ENCODE results near the gene PLK2.

The PLK2 gene

DNA sequence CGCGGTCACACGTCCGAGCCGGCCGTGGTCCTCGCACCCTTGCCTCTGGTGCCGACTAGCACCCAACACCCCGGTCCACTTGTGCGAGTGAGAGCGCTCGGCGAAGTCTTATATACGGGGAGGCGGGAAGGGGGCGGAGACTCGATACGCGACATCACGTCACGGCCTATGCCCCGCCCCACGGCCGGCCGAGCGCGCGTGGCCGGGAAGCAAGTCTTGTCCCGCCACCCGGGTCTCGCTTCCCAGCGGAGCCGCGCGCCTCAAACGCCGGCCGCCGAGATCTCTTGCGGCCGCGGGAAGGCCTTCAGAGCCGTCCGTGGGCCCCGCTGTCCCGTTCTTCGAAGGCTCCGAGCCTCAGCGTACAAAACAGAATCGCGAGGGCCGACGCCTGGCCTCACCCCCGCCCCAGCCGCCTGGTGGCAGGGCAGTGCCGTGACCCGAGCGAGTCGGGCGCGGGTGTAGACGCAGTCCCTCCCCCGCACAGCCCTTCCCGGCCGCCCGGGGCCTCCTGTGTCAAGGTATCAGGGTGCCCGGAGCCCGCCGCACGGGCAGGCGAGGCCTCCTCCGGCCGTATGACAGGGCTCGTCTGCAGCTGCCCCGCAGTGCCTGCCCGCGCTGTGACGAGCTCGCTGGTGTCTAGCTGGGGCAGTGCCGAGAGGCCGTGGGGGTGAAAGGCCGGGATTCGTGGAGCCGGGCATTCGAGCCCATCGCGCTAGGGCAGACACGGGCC is at the start of gene PLK2:
PLK2 (minus strand) TSS at position 85 of the 730 bp plus-strand sequence. CDS start 127 bp downstream, outside the sequence.
- TF ChIP-seq, protein P1, sequence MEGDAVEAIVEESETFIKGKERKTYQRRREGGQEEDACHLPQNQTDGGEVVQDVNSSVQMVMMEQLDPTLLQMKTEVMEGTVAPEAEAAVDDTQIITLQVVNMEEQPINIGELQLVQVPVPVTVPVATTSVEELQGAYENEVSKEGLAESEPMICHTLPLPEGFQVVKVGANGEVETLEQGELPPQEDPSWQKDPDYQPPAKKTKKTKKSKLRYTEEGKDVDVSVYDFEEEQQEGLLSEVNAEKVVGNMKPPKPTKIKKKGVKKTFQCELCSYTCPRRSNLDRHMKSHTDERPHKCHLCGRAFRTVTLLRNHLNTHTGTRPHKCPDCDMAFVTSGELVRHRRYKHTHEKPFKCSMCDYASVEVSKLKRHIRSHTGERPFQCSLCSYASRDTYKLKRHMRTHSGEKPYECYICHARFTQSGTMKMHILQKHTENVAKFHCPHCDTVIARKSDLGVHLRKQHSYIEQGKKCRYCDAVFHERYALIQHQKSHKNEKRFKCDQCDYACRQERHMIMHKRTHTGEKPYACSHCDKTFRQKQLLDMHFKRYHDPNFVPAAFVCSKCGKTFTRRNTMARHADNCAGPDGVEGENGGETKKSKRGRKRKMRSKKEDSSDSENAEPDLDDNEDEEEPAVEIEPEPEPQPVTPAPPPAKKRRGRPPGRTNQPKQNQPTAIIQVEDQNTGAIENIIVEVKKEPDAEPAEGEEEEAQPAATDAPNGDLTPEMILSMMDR (IDR thresholded peaks at IDR 0.05; ENCODE audit: borderline replicate concordance, insufficient read depth, low read depth, low read length), result peak; percentile 42
- H3K4me3 ChIP-seq (ENCODE audit: low read depth, low read length), result peak within 1 kb of the TSS; percentile 45

DNA sequence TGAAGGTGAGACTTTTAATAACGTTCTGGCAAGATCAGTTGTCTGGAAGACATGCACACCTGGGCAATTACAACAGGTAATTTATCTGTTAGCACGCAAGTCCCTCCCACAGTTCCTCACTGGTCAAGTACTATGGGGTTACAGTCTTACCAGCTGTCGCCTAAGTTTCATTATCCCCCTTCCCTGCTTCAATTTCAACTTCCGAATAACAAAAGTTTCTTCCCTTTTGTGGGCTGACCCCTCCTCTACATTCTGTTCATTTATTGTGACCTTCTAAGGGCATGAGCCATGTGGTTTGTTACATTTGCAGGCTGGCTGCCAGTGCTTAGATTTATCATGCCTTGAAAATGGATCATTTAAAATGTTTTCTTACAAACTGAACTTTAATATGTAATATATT is 47.8 kb upstream of the PLK2 start:
- H3K4me3 ChIP-seq (ENCODE audit: low read depth, low read length), result no peak overlapping the region
- TF ChIP-seq, protein P1 (IDR thresholded peaks at IDR 0.05; ENCODE audit: borderline replicate concordance, insufficient read depth, low read depth, low read length), result no peak

DNA sequence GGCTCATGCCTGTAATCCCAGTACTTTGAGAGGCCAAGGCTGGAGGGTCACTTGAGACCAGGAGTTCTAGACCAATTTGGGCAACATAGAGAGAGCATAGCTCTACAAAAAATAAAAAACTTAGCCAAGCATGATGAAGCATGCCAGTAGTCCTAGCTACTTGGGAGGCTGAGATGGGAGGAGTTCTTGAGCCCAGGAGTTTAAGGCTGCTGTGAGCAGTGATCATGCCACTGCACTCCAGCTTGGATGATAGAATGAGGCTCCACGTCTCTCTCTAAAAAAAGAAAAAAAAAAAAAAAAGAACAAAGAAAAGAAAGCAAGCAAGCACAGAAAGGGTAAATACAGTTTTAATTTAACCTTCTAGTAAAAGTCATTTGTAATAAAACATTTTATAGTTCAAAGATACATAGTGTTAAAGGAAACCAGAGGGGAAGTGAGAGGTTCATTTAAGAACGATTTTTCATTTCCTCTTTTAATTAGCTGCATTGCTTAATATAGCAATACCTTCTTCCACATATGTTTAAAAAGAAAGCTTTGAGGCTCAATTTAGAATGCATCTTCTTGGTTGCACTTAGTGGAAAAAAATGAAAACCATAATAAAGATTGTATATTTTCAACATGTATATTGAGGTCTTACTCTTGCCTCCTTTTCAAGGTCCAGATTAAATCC is 46.2 kb upstream of the PLK2 start:
- TF ChIP-seq, protein P1 (IDR thresholded peaks at IDR 0.05; ENCODE audit: borderline replicate concordance, insufficient read depth, low read depth, low read length), result no peak
- H3K4me3 ChIP-seq (ENCODE audit: low read depth, low read length), result no peak overlapping the region

DNA sequence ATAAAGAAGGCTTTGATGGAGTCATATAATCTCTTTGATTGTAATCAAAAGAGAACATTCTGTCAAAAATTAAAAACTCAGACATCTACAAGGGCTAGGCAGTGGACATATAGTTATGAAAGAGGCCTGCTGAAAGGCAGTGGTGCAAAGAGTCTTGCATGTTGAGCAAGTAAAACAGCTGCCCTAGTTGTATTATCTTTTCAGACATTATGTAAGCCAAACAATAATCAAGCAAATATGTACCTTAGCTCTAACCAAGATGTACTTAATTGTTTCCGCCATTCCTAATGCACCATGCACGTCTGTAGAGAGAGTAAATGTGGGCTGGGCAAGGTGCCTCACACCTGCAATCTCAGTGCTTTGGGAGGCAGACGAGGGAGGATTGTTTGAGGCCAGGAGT is 45.6 kb upstream of the PLK2 start:
- TF ChIP-seq, protein P1 (IDR thresholded peaks at IDR 0.05; ENCODE audit: borderline replicate concordance, insufficient read depth, low read depth, low read length), result no peak

DNA sequence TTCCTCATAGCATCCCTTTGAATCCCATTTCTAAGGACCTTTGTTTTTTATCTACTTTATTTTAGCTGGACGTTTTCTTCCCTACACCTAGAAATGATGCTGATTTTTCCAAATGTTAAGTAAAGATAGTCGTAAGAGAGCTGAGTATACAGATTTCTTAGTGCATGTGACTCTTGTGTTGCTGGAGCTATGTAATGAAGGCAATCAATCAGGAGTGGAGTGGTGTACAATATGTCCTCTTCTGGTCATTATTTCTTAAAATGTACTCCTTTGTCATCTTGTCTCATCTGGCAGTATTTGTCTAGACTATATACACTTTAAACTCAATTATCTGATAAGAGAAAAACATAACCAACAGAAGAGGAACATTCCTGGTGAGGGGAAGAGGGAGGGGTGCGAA is 44.9 kb upstream of the PLK2 start:
- TF ChIP-seq, protein P1 (IDR thresholded peaks at IDR 0.05; ENCODE audit: borderline replicate concordance, insufficient read depth, low read depth, low read length), result no peak
- no peak overlapping the region for H3K4me3 ChIP-seq (ENCODE audit: low read depth, low read length)

More for the DNA sequence above, 45.6 kb upstream of the PLK2 start:
- H3K4me3 ChIP-seq (ENCODE audit: low read depth, low read length), result no peak overlapping the region

DNA sequence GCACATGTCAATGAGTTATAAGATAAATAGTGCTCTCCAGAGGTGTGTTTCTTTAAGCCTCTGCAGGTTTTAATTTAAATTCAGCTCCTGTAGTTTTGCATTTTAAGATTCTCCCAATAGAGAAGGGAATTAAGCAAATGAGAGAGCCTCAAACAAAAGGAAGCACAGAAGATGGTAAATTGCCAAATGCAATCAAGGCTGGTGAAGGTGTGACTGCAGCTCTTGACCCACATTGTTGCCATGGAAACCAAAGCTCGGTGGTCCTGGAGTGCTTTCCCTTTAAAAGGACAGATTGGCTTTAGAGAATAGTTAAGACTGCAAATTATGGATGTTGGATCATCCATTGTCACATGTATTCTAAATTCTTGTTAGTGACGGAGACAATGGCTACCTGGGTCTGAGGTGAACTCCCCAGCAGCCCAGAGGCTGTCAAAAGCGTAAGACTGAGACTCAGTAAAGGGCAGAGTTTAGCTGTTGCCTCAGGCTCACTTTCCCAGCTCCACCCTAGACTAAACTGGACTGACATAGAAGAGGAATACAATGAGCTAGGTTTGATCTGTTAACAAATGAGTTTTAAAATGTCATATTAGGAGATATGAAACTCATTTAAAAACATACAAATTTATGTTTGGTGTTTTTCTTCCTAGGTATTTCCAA is 43.6 kb upstream of the PLK2 start:
- TF ChIP-seq, protein P1 (IDR thresholded peaks at IDR 0.05; ENCODE audit: borderline replicate concordance, insufficient read depth, low read depth, low read length), result no peak
- H3K4me3 ChIP-seq (ENCODE audit: low read depth, low read length), result no peak overlapping the region
